Parathyroid adenoma (tissue), 2 donors: Measurements from ENCODE around the gene STRA6.

Source experiments
- H2AFZ ChIP-seq: fragments of 300-600 bp; sonication (generic); one replicate; pipeline ENCODE4 v1.7.0; 2017; ENCODE audit warnings: antibody characterized with exemption, mild to moderate bottlenecking
- H3K27ac ChIP-seq: fragments of 300-600 bp; sonication (generic); one replicate; pipeline ENCODE4 v1.7.0; 2017
- H3K27me3 ChIP-seq: fragments of 300-600 bp; sonication (generic); one replicate; pipeline ENCODE4 v1.7.0; 2017; ENCODE audit warnings: low read length; ENCODE audit not compliant: control insufficient read depth, insufficient read depth
- H3K36me3 ChIP-seq: fragments of 300-600 bp; sonication (generic); one replicate; pipeline ENCODE4 v1.7.0; 2017; ENCODE audit warnings: low read length; ENCODE audit not compliant: control insufficient read depth, insufficient read depth
- H3K4me1 ChIP-seq: fragments of 300-600 bp; sonication (generic); one replicate; pipeline ENCODE4 v1.7.0; 2017; ENCODE audit warnings: control low read depth
- H3K4me2 ChIP-seq: fragments of 300-600 bp; sonication (generic); one replicate; pipeline ENCODE4 v1.7.0; 2017; ENCODE audit warnings: low read length
- H3K4me3 ChIP-seq: fragments of 300-600 bp; sonication (generic); one replicate; pipeline ENCODE4 v1.7.0; 2017; ENCODE audit warnings: low read depth, low read length
- H3K79me2 ChIP-seq: fragments of 300-600 bp; sonication (generic); one replicate; pipeline ENCODE4 v1.7.0; 2017; ENCODE audit warnings: control low read depth
- H3K9ac ChIP-seq: fragments of 300-600 bp; sonication (generic); one replicate; pipeline ENCODE4 v1.7.0; 2017; ENCODE audit warnings: mild to moderate bottlenecking
- H3K9me3 ChIP-seq: fragments of 300-600 bp; sonication (generic); one replicate; pipeline ENCODE4 v1.7.0; 2017; ENCODE audit warnings: low read length; ENCODE audit not compliant: control insufficient read depth
- CTCF ChIP-seq: fragments of 300-600 bp; sonication (generic); IDR thresholded peaks from one replicate; pipeline ENCODE4 v1.7.0; 2017; ENCODE audit warnings: antibody characterized with exemption, mild to moderate bottlenecking
- donor health status: primary hyperparathyroidism.

STRA6 gene

GRCh38 chr15:74240897-74241614 is 38.5 kb upstream of the STRA6 start:
- TF ChIP-seq CTCF: no peak
- no peak overlapping the region for H3K9ac ChIP-seq

GRCh38 chr15:74240002-74240568 is 37.5 kb upstream of the STRA6 start:
- Histone ChIP-seq H3K27me3 (no peaks in the 10 kb centered on the region), H3K4me1 (peaks cover 10% of the 10 kb centered on the region), H3K4me2 (no peak overlapping the region), H3K36me3 (no peaks in the 10 kb centered on the region), H2AFZ (no peak overlapping the region), H3K9me3 (no peaks in the 10 kb centered on the region), H3K9ac (no peak overlapping the region), H3K4me3 (no peak overlapping the region), H3K27ac (no peak overlapping the region), H3K79me2 (no peaks in the 10 kb centered on the region)
- TF ChIP-seq CTCF: peak; percentile 65

More at GRCh38 chr15:74240897-74241614, 38.5 kb upstream of the STRA6 start:
- Histone ChIP-seq H3K27me3 (no peaks in the 10 kb centered on the region), H3K9me3 (no peaks in the 10 kb centered on the region), H3K4me1 (peaks cover 10% of the 10 kb centered on the region), H2AFZ (no peak overlapping the region), H3K79me2 (no peaks in the 10 kb centered on the region), H3K27ac (no peak overlapping the region), H3K4me3 (no peak overlapping the region), H3K36me3 (no peaks in the 10 kb centered on the region), H3K4me2 (no peak overlapping the region)

- no peak overlapping the region for H3K27ac ChIP-seq
- H3K9me3 ChIP-seq: no peaks in the 10 kb centered on the region
- no peaks in the 10 kb centered on the region for H3K36me3 ChIP-seq
- no peak overlapping the region for H3K4me3 ChIP-seq
- H3K79me2 ChIP-seq: no peaks in the 10 kb centered on the region
- peaks cover 10% of the 10 kb centered on the region for H3K4me1 ChIP-seq
- no peak overlapping the region for H3K4me2 ChIP-seq
- no peak overlapping the region for H2AFZ ChIP-seq
- no peak overlapping the region for H3K9ac ChIP-seq
- TF ChIP-seq CTCF: no peak
- no peaks in the 10 kb centered on the region for H3K27me3 ChIP-seq
These were observed 36.6 kb upstream of the STRA6 start for GRCh38 chr15:74239051-74239705.

GRCh38 chr15:74235962-74236361 is 33.4 kb upstream of the STRA6 start, which contains the start of gene CCDC33:
TSS of gene CCDC33 (plus strand) at chr15:74236326. CDS start at chr15:74236720, 394 bp downstream.
- no peak for TF ChIP-seq CTCF
- no peak within 1 kb of the TSS for H3K4me2 ChIP-seq
- no peaks in the 10 kb centered on the region for H3K27me3 ChIP-seq
- peak within 1 kb of the TSS; percentile 50 for H2AFZ ChIP-seq
- H3K9me3 ChIP-seq: no peaks in the 10 kb centered on the region
- no peaks in the 10 kb centered on the region for H3K79me2 ChIP-seq
- H3K4me3 ChIP-seq: no peak within 1 kb of the TSS
- H3K4me1 ChIP-seq: peaks cover 9% of the 10 kb centered on the region
- no peak within 1 kb of the TSS for H3K27ac ChIP-seq
- H3K36me3 ChIP-seq: no peaks in the 10 kb centered on the region
- H3K9ac ChIP-seq: no peak within 1 kb of the TSS
